Bronchial epithelial cell (primary cell): Measurements from ENCODE around the gene CD46. TPM values are rescaled to one million over a fixed set of nuclear protein-coding genes. Genes with fewer than 3 reads are reported as not detected.

Experiments
- DNase-seq: peaks from one replicate; pipeline ENCODE4 v3.0.0-alpha.2; 2010; ENCODE audit warnings: low read depth
- FAIRE-seq: peaks from 2 replicates; lab custom pipeline; 2011; peaks lifted over from hg19 to GRCh38; lab: Jason Lieb, UNC
- H3K27me3 ChIP-seq: 2 replicates; pipeline ENCODE4 v1.5.1; 2011; ENCODE audit warnings: low read length; ENCODE audit not compliant: control insufficient read depth, insufficient read depth
- H3K36me3 ChIP-seq: 2 replicates; pipeline ENCODE4 v1.5.1; 2011; ENCODE audit warnings: low read length; ENCODE audit not compliant: control insufficient read depth, insufficient read depth
- H3K4me3 ChIP-seq: 2 replicates; pipeline ENCODE4 v1.5.1; 2011; ENCODE audit warnings: mild to moderate bottlenecking, low read depth, low read length, control low read depth
- total RNA-seq: library from RNA; depleted of rRNA; stranded (reverse); fragments of >200 nt; gene quantifications from 2 replicates; pipeline ENCODE4 v1.2.1, GENCODE V29; 2014
- TF ChIP-seq, protein P1 (sequence below): IDR thresholded peaks from 2 replicates; pipeline ENCODE4 v1.5.1; 2011; ENCODE audit warnings: mild to moderate bottlenecking, moderate library complexity, low read length, control low read depth, inconsistent platforms; ENCODE audit not compliant: insufficient read depth, severe bottlenecking

Gene CD46
- total RNA-seq, 1 donor from 2014 or later = 128 TPM

DNA sequence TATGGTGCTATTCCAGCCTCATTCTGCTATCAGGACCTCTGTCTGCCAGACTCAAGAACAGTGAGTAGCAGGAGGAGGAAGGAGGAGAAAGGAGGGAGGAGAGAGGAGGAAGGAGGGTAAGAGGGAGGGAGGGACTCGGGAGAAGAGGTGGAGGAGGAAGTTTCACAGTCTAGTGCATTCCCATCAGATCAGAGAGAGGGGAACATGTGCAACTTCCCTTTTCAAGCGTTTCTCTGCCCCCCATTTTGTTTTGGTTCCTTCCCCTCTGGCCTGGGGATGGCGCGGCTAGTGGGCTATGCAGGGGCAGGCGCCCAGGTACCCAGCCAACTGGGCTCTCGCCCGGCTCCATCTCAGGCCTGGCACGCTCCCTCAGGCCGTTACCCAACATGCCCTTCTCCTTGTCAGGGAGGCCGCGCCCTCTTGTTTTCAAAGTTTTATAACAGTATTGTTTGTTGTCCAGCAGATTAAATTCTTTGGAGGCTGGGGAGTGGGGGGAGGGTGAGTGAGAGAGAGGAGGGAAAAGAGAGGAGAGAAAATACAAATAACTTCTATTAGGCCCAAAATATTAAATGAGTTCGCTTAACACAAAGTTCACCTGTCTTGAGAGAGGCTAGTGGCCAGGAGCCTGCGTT lies 56.0 kb downstream of the CD46 start:
- DNase-seq (peak; percentile 46), FAIRE-seq (no peak)
- no peak overlapping the region for H3K4me3 ChIP-seq
- no peaks in the 10 kb centered on the region for H3K27me3 ChIP-seq
- TF ChIP-seq, protein P1, sequence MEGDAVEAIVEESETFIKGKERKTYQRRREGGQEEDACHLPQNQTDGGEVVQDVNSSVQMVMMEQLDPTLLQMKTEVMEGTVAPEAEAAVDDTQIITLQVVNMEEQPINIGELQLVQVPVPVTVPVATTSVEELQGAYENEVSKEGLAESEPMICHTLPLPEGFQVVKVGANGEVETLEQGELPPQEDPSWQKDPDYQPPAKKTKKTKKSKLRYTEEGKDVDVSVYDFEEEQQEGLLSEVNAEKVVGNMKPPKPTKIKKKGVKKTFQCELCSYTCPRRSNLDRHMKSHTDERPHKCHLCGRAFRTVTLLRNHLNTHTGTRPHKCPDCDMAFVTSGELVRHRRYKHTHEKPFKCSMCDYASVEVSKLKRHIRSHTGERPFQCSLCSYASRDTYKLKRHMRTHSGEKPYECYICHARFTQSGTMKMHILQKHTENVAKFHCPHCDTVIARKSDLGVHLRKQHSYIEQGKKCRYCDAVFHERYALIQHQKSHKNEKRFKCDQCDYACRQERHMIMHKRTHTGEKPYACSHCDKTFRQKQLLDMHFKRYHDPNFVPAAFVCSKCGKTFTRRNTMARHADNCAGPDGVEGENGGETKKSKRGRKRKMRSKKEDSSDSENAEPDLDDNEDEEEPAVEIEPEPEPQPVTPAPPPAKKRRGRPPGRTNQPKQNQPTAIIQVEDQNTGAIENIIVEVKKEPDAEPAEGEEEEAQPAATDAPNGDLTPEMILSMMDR = no peak
- H3K36me3 ChIP-seq = peaks cover 13% of the 10 kb centered on the region

DNA sequence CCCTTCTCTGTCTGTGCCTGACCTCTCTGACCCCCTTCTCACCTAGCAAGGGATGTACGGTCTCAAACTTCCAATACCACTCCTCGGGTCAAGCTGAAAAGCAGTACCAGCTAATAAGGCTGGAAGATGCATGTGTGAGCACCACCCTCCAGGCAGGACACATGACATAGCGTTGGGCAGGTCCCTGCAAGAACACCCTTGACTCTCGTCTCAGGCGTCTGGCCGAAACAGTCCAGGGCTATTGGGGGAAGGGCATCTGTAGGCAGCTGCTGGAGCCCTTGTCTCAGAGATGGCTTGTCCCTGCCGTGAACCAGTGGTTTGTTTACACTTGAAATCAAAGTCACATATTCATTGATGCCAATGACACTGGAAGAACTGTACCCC lies 56.5 kb downstream of the CD46 start:
- Histone ChIP-seq H3K36me3 (peaks cover 15% of the 10 kb centered on the region), H3K4me3 (no peak overlapping the region), H3K27me3 (no peaks in the 10 kb centered on the region)
- FAIRE-seq (peak; percentile 98), DNase-seq (peak; percentile 93)
- TF ChIP-seq, protein P1 = no peak

DNA sequence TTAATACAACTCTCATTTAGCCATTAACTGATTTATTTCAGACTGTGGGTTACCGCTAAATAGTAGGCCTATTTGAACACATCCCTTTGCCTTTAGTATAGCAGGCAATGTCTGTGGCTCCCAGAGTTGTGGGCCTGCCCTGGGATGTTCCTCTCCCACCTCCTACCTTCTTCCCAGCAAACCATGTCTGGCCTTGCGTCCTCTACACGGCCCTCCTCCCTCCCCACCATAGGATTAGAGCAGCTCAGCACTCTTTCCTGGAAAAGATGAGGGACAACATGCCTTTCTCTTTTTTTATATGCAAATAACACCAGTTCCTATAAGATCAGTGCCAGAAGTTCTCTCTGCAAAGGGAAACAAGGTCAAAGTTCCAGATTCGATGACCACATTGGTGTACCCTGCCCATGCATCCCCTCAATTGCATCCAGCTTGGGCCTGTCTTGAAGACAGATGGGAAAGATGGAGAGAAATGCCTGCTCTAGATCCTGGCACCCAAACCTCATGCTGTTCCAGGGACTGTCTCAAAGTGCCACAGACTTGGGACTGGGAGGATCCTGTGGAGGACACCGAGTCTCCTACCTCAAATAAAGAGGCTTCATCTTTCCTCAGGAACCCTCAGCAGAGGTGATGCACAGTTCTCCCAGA lies 57.2 kb downstream of the CD46 start:
- no peak for FAIRE-seq
- H3K36me3 ChIP-seq = peaks cover 18% of the 10 kb centered on the region

DNA sequence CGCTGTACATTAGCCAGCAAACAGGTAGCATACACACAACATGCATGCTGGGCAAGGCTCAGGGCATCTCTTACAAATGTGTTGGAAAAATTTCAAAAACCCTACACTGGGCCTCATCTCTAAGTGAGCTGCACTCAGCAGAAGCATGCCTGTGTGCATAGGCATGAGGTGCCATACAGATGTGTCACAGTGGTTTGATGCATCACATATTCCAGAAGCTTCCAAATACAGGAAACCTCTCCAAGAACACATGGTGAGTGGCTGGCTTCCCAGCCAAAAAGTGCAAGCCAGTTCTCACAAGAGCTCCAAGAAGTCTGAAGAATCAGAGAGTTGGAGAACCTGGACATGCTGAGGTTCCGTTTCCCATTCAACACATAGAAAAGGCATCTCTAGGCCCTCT lies 58.3 kb downstream of the CD46 start:
- H3K4me3 ChIP-seq = no peak overlapping the region
- TF ChIP-seq, protein P1 = no peak
- FAIRE-seq = peak; percentile 52
- no peaks in the 10 kb centered on the region for H3K27me3 ChIP-seq
- H3K36me3 ChIP-seq = peaks cover 23% of the 10 kb centered on the region
- DNase-seq = peak; percentile 72

More for the DNA sequence above, 57.2 kb downstream of the CD46 start:
- no peak for DNase-seq
- H3K27me3 ChIP-seq = no peaks in the 10 kb centered on the region
- TF ChIP-seq, protein P1 = no peak
- no peak overlapping the region for H3K4me3 ChIP-seq

DNA sequence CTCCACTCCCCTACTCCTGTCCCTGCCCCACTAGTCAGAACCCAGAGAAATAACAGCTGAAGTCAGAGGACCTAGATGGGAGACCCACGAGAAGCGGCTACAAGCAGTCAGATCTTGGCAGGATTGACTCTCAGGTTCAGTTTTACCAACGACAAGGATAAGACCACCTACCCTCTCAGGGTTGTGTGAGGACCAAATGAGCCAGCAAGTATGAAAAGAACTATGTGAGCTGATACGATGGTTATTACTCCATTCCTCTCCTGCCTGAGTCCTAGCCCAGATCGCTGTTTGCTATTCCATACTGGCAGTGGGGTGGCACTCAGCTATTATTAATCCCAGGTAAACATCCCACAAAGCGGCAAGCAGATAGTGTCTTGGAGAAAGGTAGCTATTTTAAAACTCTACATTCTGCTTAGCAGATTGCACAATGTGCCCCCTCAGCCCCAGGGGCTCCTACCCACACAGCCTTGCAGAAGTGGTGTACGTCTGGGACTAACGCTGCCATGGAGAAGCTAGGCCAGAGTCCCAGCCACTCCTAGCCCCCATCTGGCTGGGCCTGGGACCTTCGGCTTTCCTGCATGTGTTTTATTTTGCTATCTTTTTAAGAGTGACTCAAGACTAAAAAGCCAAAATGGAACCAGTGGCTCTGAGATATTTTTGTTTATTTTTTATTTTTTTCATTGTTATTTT lies 58.9 kb downstream of the CD46 start:
- Histone ChIP-seq H3K4me3 (no peak overlapping the region), H3K27me3 (no peaks in the 10 kb centered on the region), H3K36me3 (peaks cover 24% of the 10 kb centered on the region)
- FAIRE-seq = no peak
- TF ChIP-seq, protein P1 = no peak
- DNase-seq = no peak
